ENCODE measurements around the gene LNPEP.

DNA sequence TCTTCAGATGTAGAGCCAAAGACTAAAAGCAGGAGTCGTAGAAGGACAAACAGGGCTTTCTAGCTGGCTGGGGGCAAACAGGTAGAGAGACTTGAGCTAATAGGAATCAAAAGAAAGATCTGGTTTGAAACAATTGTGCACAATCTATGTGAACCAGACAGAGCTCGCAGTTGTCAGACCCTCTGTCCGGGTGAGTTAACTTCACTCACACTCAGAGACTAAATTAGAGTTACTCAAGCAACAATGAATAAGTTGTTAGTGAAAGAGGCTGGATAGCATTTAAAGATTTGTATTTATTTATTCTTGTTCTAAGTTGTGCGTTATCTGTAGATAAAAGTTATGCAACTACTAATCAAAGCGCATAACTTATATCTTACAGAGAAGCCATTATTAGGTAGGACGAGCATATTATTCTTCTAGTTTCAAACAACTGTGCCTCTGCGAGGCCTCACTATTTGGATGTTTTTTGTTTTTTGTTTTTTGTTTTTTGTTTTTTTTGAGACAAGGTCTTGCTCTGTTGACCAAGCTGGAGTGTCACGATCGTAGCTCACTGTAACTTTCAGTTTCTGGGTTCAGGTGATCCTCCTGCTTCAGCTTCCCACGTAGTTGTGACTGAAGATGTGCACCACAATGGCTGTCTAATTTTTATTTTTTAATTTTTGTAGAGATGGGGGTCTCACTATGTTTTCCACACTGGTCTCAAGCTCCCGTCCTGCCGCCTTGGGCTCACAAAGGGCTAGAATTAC, 13.2 kb upstream of the LNPEP start:
- TF ChIP-seq, protein P1, sequence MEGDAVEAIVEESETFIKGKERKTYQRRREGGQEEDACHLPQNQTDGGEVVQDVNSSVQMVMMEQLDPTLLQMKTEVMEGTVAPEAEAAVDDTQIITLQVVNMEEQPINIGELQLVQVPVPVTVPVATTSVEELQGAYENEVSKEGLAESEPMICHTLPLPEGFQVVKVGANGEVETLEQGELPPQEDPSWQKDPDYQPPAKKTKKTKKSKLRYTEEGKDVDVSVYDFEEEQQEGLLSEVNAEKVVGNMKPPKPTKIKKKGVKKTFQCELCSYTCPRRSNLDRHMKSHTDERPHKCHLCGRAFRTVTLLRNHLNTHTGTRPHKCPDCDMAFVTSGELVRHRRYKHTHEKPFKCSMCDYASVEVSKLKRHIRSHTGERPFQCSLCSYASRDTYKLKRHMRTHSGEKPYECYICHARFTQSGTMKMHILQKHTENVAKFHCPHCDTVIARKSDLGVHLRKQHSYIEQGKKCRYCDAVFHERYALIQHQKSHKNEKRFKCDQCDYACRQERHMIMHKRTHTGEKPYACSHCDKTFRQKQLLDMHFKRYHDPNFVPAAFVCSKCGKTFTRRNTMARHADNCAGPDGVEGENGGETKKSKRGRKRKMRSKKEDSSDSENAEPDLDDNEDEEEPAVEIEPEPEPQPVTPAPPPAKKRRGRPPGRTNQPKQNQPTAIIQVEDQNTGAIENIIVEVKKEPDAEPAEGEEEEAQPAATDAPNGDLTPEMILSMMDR (IDR thresholded peaks at IDR 0.05): no peak
- TF ChIP-seq POLR2A (IDR thresholded peaks at IDR 0.05) (no peak), POLR2AphosphoS5 (IDR thresholded peaks at IDR 0.05; ENCODE audit: insufficient read depth in 1 of 2, low read depth in 1 of 2) (no peak)

Data from vagina (tissue), 2 donors.